GM12865 (cell line): ENCODE measurements around the gene CEP43.

Source experiments
- DNase-seq: peaks from one replicate; pipeline ENCODE4 v3.0.0; 2010; ENCODE audit warnings: low read depth
- H3K4me3 ChIP-seq: 2 replicates; pipeline ENCODE4 v1.5.1; 2011; ENCODE audit warnings: mild to moderate bottlenecking, low read depth, low read length, control low read depth
- TF ChIP-seq, protein P1 (sequence below): IDR thresholded peaks from 2 replicates; pipeline ENCODE4 v1.5.1; 2011; ENCODE audit warnings: low read length, control low read depth, low read depth, inconsistent platforms; ENCODE audit not compliant: insufficient read depth; ENCODE audit errors: missing control alignments

The CEP43 gene

DNA sequence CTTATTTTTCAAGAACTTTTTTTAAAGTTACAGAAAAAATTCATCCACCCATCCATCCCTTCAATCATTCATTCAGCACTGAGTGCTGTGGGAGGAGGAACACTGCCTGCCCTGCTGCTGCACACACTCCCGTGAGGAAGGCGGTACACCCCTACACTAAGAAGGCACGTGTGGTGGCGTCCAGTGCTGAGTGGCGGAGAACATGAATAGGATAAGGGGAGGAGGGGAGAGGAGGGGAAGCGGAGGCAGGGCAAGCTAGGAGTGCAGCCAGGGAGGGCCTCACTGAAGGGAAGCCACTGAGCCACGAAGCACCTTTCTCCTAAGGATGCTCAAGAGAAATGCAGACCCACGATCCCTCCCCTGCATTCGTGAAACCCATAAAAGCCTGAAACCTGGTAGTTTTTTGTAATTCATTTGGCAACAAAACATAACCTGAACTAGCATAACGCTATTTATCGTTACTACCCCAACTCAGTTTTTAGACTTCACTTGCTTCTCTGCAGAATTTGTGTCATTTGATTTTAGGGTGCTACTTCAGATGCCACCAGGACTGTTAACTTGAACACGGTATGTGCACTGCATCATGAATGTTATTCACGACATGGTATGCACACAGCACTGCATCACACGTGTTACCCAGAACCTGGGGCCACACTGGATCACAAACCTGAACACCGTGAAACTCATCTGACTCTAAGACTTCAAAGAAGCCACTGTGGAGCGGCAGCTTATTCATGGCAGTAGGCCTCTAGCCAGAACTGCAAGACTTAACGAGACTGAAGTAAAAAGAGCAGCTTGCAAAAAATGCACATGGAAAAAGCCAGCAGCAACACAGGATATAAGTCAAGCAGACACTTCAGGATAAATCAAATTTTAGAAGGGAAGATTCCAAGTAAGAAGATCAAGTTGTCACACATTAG is 46.4 kb upstream of the CEP43 start:
- DNase-seq, result no peak
- TF ChIP-seq, protein P1, sequence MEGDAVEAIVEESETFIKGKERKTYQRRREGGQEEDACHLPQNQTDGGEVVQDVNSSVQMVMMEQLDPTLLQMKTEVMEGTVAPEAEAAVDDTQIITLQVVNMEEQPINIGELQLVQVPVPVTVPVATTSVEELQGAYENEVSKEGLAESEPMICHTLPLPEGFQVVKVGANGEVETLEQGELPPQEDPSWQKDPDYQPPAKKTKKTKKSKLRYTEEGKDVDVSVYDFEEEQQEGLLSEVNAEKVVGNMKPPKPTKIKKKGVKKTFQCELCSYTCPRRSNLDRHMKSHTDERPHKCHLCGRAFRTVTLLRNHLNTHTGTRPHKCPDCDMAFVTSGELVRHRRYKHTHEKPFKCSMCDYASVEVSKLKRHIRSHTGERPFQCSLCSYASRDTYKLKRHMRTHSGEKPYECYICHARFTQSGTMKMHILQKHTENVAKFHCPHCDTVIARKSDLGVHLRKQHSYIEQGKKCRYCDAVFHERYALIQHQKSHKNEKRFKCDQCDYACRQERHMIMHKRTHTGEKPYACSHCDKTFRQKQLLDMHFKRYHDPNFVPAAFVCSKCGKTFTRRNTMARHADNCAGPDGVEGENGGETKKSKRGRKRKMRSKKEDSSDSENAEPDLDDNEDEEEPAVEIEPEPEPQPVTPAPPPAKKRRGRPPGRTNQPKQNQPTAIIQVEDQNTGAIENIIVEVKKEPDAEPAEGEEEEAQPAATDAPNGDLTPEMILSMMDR, result no peak
- peak overlapping the region; percentile 5; the same call in 1 of the 2 replicates for H3K4me3 ChIP-seq

DNA sequence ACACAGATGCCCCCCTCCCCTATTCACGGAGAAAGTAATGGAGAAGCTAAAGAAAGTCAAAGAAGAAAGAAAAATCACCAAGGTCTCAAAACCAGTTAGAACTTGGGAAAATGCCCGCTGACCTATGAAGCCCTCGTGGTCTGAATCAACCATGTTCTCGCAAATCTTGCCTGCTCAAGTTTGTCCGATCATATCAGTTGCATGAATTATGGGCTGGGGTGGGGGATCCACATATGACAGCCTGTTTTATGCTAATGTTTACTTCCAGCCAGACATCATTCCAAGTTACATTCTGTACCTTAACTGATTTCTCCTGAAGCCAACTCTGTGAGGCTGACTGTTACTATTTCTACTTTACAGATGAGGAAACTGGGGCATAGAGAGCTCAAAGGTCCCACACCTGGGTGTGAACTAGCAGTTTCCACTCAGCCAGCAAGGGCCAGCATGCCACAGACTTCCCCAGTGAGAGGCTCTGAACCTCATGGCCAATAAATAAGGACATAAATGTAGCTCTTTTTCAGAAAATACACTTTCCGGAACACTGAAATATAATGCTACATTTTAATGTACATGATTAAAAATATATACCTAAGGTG is 45.0 kb upstream of the CEP43 start:
- peak overlapping the region; percentile 91 for H3K4me3 ChIP-seq
- TF ChIP-seq, protein P1, result no peak
- DNase-seq, result peak; percentile 29

DNA sequence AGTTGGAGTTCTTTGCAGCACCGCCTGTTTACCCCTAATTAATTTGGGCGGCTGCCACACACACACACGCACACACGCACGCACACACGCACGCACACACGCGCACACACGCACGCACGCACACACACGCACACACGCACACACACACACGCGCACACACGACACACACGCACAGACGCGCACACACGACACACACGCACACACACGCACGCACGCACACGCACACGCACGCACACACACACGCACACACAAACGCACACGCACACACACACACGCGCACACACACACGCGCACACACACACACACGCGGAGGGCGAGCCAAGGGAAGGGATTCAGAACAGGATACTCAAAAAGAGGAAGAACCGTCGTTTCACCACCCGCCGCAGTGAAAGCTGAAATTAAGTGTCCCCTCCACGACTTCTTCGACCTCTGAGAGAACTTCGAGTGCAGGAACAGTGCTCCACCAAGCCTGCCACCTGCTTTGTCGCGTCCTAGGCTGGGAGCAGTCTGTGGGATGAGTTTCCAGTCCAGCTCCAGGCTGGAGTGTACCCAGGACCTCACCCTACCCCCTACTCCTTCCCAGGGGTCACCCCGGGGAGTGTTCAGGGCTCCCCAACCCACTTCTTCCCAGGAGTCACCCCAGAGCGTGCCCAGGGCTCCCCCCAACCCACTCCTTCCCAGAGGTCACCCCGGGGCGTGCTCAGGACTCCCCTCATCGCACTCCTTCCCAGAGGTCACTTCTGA is 43.9 kb upstream of the CEP43 start:
- H3K4me3 ChIP-seq, result peak overlapping the region; percentile 91
- DNase-seq, result peak; percentile 78
- TF ChIP-seq, protein P1, result no peak

GRCh38 chr6:166955865-166956443 is 43.2 kb upstream of the CEP43 start:
- TF ChIP-seq, protein P1, result no peak
- DNase-seq, result peak; percentile 45
- H3K4me3 ChIP-seq, result peak overlapping the region; percentile 91

DNA sequence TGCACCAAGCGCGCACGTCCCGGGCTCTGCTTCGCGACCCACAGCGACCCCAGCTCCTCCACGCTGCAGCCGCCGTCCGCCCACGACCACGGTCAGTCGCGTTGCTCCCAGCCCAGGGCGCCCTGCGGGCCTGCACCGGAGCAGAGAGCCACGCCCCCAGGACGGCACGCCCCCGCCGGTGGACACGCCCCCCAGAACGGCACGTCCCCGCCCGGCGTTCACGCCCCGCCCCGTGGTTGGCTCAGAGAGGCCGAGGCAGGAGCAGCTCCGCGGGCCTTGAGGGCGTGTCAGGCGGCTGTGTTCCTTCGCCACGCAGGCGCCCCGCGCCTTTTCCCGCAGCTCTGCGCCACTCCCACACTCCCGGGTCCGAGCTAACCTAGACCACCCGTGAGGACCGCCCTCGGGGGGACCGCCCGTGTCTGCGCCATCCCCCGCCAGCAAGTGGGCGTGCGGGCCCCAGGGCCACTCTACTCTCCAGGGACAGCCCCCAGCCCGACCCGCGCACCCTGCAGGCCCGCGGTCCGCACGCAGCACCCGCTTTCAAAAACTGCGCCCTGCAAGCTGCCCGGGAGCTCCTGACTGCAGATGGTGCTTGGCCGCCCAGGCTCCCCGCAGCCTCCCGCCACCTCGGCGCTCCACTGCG is 42.6 kb upstream of the CEP43 start, which contains the start of gene RNASET2:
RNASET2 (minus strand) TSS at position 107 of the 643 bp plus-strand sequence. CDS start 368 bp downstream, outside the sequence.
- TF ChIP-seq, protein P1, result no peak

More for the DNA sequence above, 42.6 kb upstream of the CEP43 start, which contains the start of gene RNASET2:
- peak within 1 kb of the TSS; percentile 91 for H3K4me3 ChIP-seq
- peak; percentile 96 for DNase-seq
